ENCODE measurements around the gene SOX12. TPM values are rescaled to one million over a fixed set of nuclear protein-coding genes. Genes with fewer than 3 reads are reported as not detected.

SOX12 gene
- total RNA-seq = 7.3 and 10.0 TPM in 2 replicates

DNA sequence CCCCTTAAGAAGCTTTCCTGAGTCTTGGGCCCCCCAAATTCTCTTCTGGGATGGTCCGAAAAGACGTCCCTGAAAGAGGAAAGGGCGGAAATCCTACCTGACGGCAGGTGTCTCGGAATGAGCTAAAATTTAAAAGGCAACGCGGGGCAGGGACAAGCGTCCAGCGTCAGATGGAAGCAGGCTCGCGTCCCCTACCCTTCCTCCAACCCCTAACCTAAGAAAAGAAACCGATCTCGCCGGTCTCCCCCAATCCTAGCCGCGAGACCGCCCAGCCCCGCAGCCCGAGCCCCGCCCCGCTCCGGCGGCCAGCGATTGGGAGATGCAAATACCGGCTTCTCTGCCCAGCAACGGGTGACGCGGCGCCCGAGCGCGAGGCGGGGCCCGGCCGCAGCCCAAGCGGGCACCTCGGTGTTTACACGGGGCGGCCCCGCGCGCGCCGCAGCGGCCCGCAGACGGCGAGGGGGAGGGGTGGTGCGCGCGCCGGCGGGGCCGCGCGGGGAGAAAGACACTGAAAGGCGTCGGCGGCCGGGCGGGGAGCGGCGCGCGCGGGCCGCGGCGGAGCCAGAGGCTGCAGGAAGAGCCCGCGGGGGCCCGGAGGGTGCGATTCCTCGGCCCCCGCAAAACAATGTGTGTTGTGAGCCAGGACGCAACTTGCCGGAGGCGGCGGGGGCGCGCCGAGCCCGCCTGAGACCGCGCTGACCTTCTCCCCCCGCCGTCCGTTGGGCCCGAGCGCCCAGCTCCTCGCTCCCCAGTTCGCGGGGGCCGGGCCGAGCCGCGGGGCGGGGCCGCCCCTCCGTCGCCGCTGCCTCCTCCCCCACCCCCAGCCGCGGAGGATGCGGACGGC is at the start of gene SOX12:
Gene SOX12 (plus strand): TSS at position 508 of the 844 bp plus-strand sequence. CDS start 373 bp downstream, outside the sequence.

GRCh38 chr20:290084-290831 is 35.1 kb upstream of the SOX12 start, which contains the start of gene C20orf96:
Gene C20orf96, minus strand, starts transcription at chr20:290750. Its CDS starts 140 bp downstream, at chr20:290610.

GRCh38 chr20:297098-297924 is 28.0 kb upstream of the SOX12 start, which contains the start of gene ZCCHC3:
Gene ZCCHC3, plus strand, starts transcription at chr20:297570. Its CDS starts 17 bp downstream, at chr20:297587.

DNA sequence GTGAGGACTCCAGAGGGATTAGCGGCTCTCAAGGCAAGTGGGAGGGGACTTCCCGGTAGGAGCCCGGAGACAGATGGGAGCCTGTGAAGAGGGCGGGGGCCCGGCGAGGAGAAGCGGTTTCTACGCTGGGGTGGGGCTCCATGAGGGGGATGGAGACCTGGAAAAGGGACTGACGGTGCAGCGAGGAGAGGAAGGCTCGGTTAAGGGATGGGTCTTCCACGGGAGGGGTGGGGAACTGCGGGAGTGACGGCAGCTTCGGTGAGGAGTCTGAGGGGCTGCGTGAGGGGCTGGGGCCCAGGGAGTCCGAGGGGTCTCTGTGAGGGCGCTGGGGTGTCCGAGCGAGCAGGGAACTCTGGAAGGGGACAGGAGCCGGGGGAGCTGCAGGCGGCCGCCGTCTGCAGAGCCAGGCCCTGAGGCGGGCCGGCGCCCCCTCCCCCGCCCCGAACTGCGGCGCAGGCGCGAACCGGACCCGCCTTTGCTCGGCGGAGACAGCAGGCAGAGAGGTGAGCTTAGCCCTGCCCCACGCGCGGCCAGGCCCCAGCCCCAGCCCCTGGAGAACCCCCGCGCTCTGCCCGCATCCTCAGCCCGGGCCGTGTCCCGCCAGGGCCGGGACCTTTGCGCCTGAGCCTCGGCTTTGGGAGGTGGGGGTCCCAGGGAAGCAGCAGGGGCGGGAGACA is 21.4 kb downstream of the SOX12 start, which contains the start of gene NRSN2:
Gene NRSN2 (plus strand): TSS at position 472 of the 677 bp plus-strand sequence. CDS start 2,533 bp downstream, outside the sequence.

Other genes starting within 250 kb of the SOX12 start
- not detected in 2 replicates for gene DEFB125, start 237.9 kb upstream of the SOX12 start, total RNA-seq
- not detected in 2 replicates for gene DEFB126, start 183.0 kb upstream of the SOX12 start, total RNA-seq
- gene DEFB127, start 168.1 kb upstream of the SOX12 start, total RNA-seq = not detected in 2 replicates
- not detected in 2 replicates for gene DEFB128, start 135.8 kb upstream of the SOX12 start, total RNA-seq
- gene DEFB129, start 98.3 kb upstream of the SOX12 start, total RNA-seq = not detected in 2 replicates
- not detected in 2 replicates for gene DEFB132, start 67.8 kb upstream of the SOX12 start, total RNA-seq
- gene C20orf96, start 34.8 kb upstream of the SOX12 start, total RNA-seq = 0.19 and 1.4 TPM in 2 replicates
- gene ZCCHC3, start 28.0 kb upstream of the SOX12 start, total RNA-seq = 13.0 and 14.3 TPM in 2 replicates
- gene NRSN2, start 21.6 kb downstream of the SOX12 start, total RNA-seq = 15.1 and 18.6 TPM in 2 replicates
- gene TRIB3, start 55.2 kb downstream of the SOX12 start, total RNA-seq = 72.1 and 91.0 TPM in 2 replicates
- 93.9 and 108 TPM in 2 replicates for gene RBCK1, start 82.7 kb downstream of the SOX12 start, total RNA-seq
- 14.0 and 17.1 TPM in 2 replicates for gene TBC1D20, start 137.0 kb downstream of the SOX12 start, total RNA-seq
- 90.5 and 109 TPM in 2 replicates for gene CSNK2A1, start 218.2 kb downstream of the SOX12 start, total RNA-seq